Measurements from ENCODE around the gene GFRA1. TPM values are rescaled to one million over a fixed set of nuclear protein-coding genes. Genes with fewer than 3 reads are reported as not detected.

The GFRA1 gene
- total and polyA plus RNA-seq, 2 experiments from 2014 or later, result 0.48 to 2.9 TPM

- TF ChIP-seq EZH2 (IDR thresholded peaks at IDR 0.05; ENCODE audit: borderline replicate concordance), result no peak
- TF ChIP-seq EZH2phosphoT487 (IDR thresholded peaks at IDR 0.05; ENCODE audit: low read depth, severe bottlenecking, unreplicated experiment), result peak; percentile 55
- no peak for TF ChIP-seq CTCF (IDR thresholded peaks at IDR 0.05; ENCODE audit: poor library complexity)
- H3K36me3 ChIP-seq (replicated peaks; ENCODE audit: insufficient read depth, low read depth), result no peaks in the 10 kb centered on the region
- peak; percentile 52 for DNase-seq (ENCODE audit: low spot score)
Measured at GRCh38 chr10:116014871-116015582, 258.0 kb downstream of the GFRA1 start.

GRCh38 chr10:116014326-116014725 lies 258.7 kb downstream of the GFRA1 start:
- Histone ChIP-seq H3K36me3 (replicated peaks; ENCODE audit: insufficient read depth, low read depth) (no peaks in the 10 kb centered on the region), H4K20me1 (ENCODE audit: insufficient read depth, poor library complexity, severe bottlenecking) (no peaks in the 10 kb centered on the region), H3K27ac (no peak overlapping the region), H3K4me1 (ENCODE audit: insufficient read depth) (no peaks in the 10 kb centered on the region), H3K4me3 (no peak overlapping the region), H3K4me2 (peak overlapping the region; percentile 30), H3K79me2 (no peaks in the 10 kb centered on the region), H3K27me3 (peaks cover 4% of the 10 kb centered on the region), H3K9me3 (ENCODE audit: low read depth) (no peaks in the 10 kb centered on the region), H2AFZ (no peak overlapping the region), H3K9me2 (replicated peaks; ENCODE audit: insufficient read depth) (no peaks in the 10 kb centered on the region)
- TF ChIP-seq EZH2phosphoT487 (IDR thresholded peaks at IDR 0.05; ENCODE audit: low read depth, severe bottlenecking, unreplicated experiment) (no peak), EZH2 (IDR thresholded peaks at IDR 0.05; ENCODE audit: borderline replicate concordance) (no peak), CTCF (IDR thresholded peaks at IDR 0.05; ENCODE audit: poor library complexity) (no peak)
- 88% methylated on average over 2 of the region's 2 CpGs for WGBS (ENCODE audit: low lambda C conversion rate, missing lambda C conversion rate)
- DNase-seq (ENCODE audit: low spot score), result no peak

More at GRCh38 chr10:116014871-116015582, 258.0 kb downstream of the GFRA1 start:
- H3K9me2 ChIP-seq (replicated peaks; ENCODE audit: insufficient read depth), result no peaks in the 10 kb centered on the region
- peak overlapping the region; percentile 30 for H3K4me2 ChIP-seq
- 31% methylated on average over 8 of the region's 8 CpGs for WGBS (ENCODE audit: low lambda C conversion rate, missing lambda C conversion rate)
- H3K9me3 ChIP-seq (ENCODE audit: low read depth), result no peaks in the 10 kb centered on the region
- peaks cover 4% of the 10 kb centered on the region for H3K27me3 ChIP-seq
- H2AFZ ChIP-seq, result no peak overlapping the region
- no peak overlapping the region for H3K4me3 ChIP-seq
- H3K4me1 ChIP-seq (ENCODE audit: insufficient read depth), result no peaks in the 10 kb centered on the region
- H3K27ac ChIP-seq, result no peak overlapping the region
- H3K79me2 ChIP-seq, result no peaks in the 10 kb centered on the region
- no peaks in the 10 kb centered on the region for H4K20me1 ChIP-seq (ENCODE audit: insufficient read depth, poor library complexity, severe bottlenecking)

GRCh38 chr10:116011929-116012328 lies 261.1 kb downstream of the GFRA1 start:
- DNase-seq (ENCODE audit: low spot score), result no peak
- no peaks in the 10 kb centered on the region for H3K36me3 ChIP-seq (replicated peaks; ENCODE audit: insufficient read depth, low read depth)
- H3K27ac ChIP-seq, result no peak overlapping the region
- no peaks in the 10 kb centered on the region for H3K79me2 ChIP-seq
- TF ChIP-seq EZH2phosphoT487 (IDR thresholded peaks at IDR 0.05; ENCODE audit: low read depth, severe bottlenecking, unreplicated experiment), result no peak
- TF ChIP-seq EZH2 (IDR thresholded peaks at IDR 0.05; ENCODE audit: borderline replicate concordance), result no peak
- TF ChIP-seq CTCF (IDR thresholded peaks at IDR 0.05; ENCODE audit: poor library complexity), result no peak
- H3K4me1 ChIP-seq (ENCODE audit: insufficient read depth), result no peaks in the 10 kb centered on the region
- H2AFZ ChIP-seq, result no peak overlapping the region
- H4K20me1 ChIP-seq (ENCODE audit: insufficient read depth, poor library complexity, severe bottlenecking), result no peaks in the 10 kb centered on the region
- no peak overlapping the region for H3K4me2 ChIP-seq
- no peaks in the 10 kb centered on the region for H3K27me3 ChIP-seq
- H3K9me2 ChIP-seq (replicated peaks; ENCODE audit: insufficient read depth), result no peaks in the 10 kb centered on the region
- no peaks in the 10 kb centered on the region for H3K9me3 ChIP-seq (ENCODE audit: low read depth)
- no peak overlapping the region for H3K4me3 ChIP-seq

Measured in hepatocyte (in vitro differentiated cells).